Stimulated activated CD4-positive, alpha-beta T cell treated with anti-CD3 and anti-CD28 coated beads, Interleukin-4, amount 100 ng/mL, for 48 hours (primary cell): Measurements from ENCODE around the gene OR4E1.
"Not testable (repeated sequence)": the region's sequence is repeated elsewhere in the genome, so short reads cannot be mapped to it uniquely, and the experiment has no call there.

Experiments used
- DNase-seq, 2 donors: peaks; one replicate each; pipeline ENCODE4 v3.0.0-alpha.2; 2020; ENCODE audit warnings: low read depth in 2 of 2

Gene OR4E1

DNA sequence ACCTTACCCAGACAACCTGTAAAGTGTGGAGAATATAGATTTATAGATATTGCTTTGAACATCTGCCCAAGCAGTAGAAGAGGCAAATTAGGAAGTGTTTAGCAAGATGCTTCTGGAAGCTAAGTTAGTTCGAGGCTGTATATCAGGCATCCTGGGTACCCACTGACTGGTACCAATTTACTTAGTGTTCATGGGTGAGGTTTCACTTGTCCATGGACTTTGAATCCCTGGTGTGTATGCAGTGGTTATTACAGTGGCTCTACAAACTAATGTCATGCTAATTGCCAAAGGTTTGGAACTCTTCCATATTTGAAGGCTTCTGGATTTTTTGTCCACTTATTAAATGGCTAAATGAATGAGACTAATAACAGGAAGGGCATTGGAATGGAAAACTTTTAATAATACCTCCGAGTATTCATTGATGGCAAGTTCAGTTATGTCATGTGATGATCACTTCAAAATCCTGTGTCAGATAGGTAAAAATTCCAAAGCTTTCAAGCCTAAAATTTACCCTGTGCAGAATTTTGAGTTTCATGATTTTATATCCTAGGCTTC is 20.2 kb downstream of the OR4E1 start, which contains the start of gene OR4E2:
TSS of gene OR4E2 (plus strand) at position 505 of the 555 bp plus-strand sequence. CDS start 11,248 bp downstream, outside the sequence.
- no peak for DNase-seq

- DNase-seq, result no peak
These were observed 21.3 kb downstream of the OR4E1 start for GRCh38 chr14:21652209-21652808.

DNA sequence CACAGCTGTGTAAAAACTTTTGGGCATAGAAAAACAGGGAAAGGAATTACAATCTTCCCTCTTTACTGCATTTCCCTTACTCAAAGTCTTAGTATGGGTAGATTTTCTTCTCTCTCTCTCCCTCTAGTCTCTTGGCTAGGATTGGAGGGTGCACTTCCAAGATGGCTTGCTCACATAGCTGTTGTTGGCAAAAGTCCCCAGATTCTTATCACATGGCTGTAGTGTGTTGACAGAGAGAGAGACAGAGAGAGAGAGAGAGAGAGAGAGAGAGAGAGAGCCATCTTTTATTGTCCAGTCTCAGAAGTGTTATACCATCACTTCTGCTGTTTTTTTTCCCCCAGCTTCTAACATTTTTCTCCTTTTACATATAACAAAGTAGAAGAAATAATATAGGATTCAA is 26.2 kb downstream of the OR4E1 start:
- no peak for DNase-seq

DNA sequence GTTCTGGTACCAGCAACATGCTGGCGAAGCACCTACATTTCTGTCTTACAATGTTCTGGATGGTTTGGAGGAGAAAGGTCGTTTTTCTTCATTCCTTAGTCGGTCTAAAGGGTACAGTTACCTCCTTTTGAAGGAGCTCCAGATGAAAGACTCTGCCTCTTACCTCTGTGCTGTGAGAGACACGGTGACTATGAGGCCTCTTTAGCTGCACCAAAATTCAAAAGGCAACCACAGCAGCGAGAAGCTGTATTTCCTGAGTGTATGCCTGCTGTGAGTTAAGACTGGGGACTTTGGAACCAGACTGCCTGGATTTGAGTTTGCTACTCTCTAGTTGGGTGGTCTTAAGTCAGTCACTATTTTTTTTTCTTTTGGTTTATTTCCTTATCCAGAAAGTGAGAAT is 30.2 kb downstream of the OR4E1 start:
- no peak for DNase-seq

DNA sequence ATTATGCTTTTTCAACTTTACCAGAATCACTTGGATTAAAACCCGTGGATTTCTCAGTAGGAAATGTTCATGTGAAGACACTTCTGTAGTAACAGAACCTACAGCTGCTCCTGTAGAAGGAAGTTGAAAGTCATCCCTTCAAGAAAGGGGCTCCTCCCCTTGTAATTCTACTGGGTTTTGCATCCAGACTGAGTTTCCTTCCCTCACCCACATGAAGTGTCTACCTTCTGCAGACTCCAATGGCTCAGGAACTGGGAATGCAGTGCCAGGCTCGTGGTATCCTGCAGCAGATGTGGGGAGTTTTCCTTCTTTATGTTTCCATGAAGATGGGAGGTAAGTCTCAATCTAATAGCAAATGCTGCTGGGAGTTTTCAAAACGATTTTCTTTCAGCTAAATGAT is 30.9 kb downstream of the OR4E1 start:
- DNase-seq, result no peak

DNA sequence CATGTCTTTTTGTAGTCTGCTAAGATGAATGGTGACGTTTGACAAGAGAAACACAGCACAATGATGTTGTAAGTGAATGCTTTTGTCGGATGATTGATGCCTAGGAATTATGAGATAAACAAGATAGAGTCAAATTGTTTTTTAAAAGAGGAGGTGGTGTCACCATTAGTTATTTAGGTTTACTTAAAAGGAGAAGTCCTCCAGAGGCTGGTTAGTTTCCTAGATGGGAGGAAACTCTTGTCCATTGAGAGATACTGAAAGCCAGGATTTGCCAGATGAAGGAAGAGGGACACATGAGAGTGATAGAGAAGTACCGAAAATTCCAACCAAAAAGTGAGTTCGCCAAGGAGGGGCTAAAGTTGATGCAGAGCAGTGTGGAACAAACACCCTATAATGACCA is 38.8 kb downstream of the OR4E1 start, which contains the start of gene OR10G2:
TSS of gene OR10G2 (minus strand) at position 101 of the 400 bp plus-strand sequence. CDS start at position 3, 98 bp downstream.
- no peak for DNase-seq

DNA sequence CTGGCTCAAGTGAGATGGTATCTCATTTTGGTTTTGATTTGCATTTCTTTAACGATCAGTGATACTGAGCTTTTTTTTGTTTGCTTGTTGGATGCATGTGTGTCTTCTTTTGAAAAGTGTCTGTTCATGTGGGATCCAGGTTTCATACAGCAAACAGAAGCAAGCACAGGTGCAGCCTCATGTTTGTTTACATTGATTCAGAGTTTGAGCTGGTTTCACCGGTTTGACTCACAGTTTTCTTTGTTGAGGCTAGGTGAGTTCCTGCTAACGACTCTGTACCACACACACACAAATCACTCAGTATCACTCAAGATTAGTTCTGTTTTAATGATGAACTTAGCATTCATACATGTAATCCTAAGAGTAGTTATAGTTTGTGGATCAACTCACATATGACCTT is 42.5 kb downstream of the OR4E1 start:
- DNase-seq, result no peak

DNA sequence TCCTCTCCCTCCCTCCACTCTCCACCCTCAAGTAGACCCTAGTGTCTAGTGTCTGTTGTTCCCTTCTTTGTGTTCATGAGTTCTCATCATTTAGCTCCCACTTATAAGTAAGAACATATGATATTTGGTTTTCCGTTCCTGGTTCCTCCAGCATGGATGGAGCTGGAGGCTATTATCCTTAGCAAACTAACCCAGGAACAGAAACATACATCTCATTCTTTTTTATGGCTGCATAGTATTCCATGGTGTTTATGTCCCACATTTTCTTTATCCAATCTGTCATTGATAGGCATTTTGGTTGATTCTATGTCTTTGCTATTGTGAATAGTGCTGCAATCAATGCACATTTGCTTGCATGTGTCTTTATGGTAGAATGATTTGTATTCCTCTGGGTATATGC is 43.1 kb downstream of the OR4E1 start:
- not testable (repeated sequence) for DNase-seq

DNA sequence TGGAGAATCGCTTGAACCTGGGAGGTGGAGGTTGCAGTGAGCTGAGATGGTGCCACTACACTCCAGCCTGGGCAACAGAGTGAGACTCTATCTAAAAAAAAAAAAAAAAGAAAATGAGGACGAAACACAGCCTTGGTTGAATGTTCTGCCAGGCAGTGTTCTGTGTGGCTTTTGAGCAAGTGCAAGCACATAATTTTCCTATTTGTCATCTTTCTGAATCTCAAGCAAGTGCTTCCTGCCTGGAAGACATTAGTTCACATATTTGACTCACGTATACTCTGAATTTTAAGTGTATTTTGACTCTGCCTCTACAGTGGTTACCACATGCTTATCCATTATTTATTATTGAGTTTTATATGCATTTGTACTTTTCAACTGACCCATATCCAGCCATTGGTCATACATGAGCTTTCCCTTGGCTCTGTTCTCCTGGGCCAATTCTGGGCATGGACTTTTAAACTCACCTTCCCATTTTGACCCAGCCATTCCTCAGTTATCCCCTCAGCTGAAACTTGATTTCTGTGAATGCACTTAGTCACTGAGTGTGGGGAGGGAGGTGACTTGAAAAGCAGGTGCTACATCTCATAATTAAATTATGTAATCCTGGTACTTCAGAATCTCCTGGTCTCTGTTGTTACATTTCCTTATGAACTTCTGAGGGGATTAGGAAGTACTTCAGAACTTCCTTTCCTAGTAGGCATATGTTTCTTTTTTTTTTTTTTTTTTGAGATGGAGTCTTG is 47.0 kb downstream of the OR4E1 start:
- DNase-seq, result no peak
